Kidney glomerular epithelial cell (primary cell): ENCODE data around the gene RUFY4.
"Not testable (repeated sequence)": the region's sequence is repeated elsewhere in the genome, so short reads cannot be mapped to it uniquely, and the experiment has no call there.

Source experiments
- DNase-seq: peaks from one replicate; lab custom pipeline; 2025; lab: John Stamatoyannopoulos, UW

The RUFY4 gene

DNA sequence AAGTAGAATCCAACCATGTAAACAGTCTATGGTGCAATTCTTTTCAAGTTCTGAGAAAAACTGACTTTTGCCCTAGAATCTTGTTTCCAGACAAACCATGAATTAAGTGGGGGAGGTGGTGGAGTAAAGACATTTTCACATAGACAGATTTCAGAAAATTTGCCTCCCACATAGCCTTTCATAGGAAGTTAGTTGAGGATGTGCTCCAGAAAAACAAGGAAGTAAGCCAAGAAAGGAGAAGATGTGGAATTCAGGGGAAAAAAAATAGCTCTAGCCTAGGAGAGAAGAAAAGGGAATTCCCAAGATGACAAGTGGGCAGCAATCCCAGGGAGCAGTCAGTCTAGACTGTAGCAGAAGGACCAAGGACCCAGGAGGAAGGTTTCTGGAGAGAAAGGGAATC is 17.4 kb downstream of the RUFY4 start:
- no peak for DNase-seq

DNA sequence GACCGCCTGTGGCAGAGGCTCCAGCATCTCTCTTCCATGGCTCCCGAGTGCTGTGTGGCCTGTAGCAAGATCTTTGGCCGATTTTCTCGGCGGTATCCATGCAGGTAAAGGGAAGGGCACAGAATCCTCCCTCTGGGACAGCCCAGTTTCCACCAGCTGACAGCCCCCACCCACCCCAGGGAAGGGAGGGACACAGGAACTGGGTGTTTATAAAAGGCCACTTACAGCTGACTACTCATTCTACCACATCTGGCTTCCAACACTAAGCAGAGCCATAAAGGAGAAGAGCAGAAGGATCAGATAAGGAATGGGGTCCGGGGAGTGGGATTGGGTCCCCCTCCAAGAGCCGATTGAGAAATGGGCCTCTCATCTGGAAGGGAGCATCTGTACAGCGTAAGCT is 20.2 kb downstream of the RUFY4 start:
- DNase-seq = no peak

DNA sequence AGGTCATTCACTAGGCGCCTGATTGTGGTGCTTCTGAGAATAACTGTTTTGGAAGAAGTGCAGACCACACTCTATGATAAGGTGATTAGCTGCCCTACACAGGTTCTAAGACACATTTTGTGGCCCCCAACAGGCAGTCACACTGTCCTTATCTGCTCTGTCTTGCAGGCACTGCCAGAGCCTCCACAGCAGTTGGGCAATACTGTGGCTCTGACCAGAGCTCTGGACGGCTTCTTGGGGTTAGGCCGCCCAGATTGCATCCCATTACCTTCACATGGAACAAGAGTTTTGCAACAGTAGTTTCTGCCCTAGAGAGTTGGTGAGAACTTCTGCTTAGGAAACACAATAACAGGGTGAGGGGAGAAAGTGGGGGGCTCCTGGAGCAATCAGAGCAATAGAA is 22.7 kb downstream of the RUFY4 start:
- no peak for DNase-seq

DNA sequence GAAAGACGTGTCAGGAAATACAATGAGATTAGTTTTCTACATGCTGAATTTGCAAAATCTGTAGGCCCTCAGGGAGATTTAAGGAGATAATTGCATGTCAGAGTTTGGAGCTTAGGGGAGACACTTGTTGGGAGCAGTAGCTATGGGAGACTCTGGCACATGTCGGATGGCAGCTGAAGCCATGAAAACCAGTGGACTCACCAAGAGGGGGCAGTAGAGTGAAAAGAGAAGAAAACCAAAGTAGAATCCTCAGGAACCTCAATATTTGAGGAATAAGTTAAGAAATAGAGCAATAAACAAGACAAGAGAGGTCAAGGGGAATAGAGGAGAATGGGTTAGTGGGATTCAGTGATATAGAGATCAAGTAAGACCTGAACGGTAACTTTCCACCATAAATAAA is 24.8 kb downstream of the RUFY4 start:
- DNase-seq = no peak

DNA sequence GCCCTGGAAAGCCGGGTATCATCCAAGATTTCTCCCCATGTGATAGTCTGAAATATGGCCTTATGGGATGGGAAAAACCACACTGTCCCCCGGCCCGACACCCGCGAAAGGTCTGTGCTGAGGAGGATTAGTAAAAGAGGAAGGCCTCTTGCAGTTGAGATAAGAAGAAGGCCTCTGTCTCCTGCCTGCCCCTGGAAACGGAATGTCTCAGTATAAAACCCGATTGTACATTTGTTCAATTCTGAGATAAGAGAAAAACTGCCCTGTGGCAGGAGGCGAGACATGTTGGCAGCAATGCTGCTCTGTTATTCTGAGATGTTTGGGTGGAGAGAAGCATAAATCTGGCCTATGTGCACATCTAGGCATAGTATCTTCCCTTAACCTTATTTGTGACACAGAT is 26.8 kb downstream of the RUFY4 start:
- no peak for DNase-seq

DNA sequence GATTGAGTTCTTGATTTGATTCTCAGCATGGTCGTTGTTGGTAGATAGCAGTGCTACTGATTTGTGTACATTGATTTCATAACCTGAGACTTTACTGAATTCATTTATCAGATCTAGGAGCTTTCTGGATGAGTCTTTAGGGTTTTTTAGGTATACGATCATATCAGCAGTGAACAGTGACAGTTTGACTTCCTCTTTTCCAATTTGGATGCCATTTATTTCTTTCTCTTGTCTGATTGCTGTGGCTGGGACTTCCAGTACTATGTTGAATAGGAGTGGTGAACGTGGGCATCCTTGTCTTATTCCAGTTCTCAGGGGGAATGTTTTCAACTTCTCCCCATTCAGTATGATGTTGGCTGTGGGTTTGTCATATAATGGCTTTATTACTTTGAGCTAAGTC is 28.9 kb downstream of the RUFY4 start:
- DNase-seq = no peak

DNA sequence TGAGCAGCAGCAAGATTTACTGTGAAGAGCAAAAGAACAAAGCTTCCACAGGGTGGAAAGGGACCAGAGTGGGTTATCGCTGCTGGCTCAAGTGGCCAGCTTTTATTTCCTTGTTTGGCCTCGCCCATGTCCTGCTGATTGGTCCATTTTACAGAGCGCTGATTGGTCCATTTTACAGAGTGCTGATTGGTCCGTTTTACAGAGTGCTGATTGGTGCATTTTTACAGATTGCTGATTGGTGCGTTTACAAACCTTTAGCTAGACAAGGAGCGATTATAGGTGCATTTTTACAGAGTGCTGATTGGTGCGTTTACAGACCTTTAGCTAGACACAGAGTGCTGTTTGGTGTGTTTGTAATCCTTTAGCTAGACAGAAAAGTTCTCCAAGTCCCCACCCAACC is 39.8 kb downstream of the RUFY4 start:
- not testable (repeated sequence) for DNase-seq

DNA sequence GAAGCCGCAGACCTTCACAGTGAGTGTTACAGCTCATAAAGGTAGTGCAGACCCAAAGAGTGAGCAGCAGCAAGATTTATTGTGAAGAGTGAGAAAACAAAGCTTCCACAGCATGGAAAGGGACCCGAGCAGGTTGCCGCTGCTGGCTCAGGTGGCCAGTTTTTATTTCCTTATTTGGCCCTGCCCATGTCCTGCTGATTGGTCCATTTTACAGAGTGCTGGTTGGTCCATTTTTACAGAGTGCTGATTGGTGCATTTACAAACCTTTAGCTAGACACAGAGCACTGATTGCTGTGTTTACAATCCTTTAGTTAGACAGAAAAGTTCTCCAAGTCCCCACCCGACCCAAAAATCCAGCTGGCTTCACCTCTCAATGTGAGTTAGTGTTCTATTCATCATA is 52.7 kb downstream of the RUFY4 start:
- DNase-seq = not testable (repeated sequence)

DNA sequence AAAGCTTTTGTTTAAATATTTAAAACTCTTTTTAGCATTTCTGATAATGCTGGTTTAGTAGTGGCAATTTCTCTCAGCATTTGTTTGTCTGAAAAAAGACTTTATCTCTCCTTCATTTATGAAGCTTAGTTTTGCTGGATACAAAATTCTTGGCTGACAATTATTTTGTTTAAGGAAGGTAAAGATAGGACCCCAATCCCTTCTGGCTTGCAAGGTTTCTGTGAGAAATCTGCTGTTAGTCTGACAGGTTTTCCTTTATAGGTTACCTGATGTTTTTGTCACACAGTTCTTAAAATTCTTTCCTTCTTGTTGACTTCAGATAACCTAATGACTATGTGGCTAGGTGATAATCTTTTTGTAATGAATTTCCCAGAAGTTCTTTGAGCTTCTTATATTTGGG is 53.2 kb downstream of the RUFY4 start:
- not testable (repeated sequence) for DNase-seq

DNA sequence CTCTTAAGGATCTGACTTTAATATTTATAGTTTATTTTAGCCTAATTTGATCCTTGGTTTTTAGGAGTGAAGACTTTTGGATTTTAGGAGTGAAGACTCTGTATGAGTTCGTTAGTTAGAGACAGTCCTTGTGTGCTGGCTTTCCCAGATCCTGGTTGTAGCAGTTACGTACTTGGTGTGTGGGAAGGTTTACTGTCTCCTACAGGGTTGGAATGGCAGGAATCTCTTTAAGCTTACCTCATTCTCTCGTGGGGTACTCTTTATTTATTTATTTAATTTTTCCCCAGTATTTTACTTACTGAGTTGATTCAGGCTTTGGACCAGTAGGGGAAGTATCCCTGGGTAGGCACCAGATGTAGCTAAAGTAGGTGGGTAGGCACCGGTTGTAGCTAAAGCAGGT is 54.9 kb downstream of the RUFY4 start:
- DNase-seq = no peak

DNA sequence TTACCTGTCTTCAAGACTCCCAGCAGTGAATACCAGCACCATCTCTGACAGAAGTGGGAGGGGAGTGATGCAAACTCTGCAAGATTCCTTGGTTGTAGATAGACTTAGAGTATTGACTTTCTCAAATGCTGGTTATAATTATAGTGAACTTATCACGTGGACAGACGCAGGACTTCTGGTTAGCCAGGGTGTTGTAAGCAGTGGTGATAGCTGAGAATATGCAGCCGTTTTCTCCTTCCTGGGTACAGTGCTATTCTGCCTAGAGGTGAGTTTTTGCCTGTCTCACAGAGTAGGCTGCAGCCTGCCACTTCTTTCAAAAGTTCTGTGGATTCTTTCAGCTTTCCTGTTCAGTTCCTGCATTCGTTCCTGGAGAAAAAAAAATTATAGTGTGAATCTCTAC is 56.0 kb downstream of the RUFY4 start:
- no peak for DNase-seq

DNA sequence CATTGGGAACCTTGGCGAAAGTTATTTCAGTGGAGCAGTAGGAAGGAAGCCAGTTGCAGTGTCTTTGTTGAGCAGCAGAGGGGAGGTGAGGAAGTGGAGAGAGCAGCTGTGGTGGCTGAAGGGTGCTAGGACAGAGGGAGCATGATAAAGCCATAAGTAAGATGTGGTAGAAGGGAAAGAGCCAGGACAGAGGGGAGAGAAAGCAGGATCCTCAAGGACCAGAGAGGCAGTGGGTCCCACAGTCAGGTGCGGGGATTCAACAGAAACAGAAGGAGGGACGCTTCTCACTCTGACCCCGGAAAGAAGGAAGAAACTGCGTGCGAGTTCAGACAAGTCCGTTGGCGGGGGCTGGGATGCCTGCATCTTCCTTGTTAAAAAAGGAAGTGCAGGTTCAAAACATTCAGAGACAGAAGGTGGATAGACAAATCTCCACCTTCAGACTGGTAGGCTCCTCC is 56.6 kb downstream of the RUFY4 start, which contains the start of gene CXCR2:
Gene CXCR2 (plus strand): TSS at position 403 of the 455 bp plus-strand sequence. CDS start 8,774 bp downstream, outside the sequence.
- DNase-seq = no peak

DNA sequence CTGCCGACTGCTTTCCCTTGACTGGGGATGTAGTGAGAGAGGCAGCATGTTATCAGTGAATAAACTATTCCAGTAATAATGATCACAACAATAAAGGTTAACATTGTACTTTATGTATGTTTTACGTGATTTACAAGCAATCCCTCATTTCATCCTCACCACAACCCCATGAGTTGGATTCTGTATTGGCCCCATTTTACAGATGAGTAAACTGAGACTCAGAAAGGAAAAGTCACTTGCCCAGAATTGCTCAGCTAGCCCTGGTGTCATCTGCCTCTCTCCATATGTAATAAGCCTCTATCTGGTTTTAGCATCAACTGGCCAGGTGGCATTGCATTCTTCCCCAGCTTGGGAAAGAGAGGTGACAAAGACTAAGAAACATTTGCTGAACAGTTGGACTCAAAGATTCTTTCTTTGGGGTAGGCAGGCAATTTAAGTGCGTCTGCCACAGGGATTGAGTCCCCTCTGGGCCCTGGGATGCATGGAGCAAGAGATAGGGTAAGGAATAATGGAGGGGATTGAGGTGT is 58.9 kb downstream of the RUFY4 start:
- no peak for DNase-seq

DNA sequence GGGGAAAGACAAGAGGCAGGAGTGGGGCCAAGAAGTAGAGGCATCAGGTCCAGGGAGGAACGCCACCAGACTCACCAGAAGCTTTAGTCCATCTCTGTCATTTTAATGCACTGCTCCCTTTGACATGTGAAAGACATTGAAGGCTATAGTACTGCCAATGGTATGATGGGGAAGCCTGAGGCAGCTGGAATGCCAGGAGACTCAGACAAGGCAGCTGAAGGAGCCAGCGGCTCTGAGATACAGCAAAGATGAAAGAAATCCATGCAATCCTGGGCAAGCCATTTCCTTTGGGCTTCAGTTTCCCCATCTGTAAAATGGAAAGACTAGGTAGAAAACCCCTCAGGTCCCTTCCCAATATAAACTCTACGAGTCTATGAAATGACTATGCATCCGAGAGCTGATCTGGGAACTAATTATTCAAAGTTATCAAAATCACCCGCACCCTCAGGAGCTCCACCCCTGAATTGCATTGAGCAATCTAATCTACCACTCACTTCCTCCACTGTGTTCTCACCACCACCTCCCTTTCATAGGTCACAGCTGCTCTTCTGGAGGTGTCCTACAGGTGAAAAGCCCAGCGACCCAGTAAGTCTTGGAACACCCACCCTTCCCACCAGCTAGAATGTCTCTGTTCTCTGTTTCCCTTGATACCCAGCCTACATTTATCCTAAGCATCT is 59.9 kb downstream of the RUFY4 start:
- no peak for DNase-seq

DNA sequence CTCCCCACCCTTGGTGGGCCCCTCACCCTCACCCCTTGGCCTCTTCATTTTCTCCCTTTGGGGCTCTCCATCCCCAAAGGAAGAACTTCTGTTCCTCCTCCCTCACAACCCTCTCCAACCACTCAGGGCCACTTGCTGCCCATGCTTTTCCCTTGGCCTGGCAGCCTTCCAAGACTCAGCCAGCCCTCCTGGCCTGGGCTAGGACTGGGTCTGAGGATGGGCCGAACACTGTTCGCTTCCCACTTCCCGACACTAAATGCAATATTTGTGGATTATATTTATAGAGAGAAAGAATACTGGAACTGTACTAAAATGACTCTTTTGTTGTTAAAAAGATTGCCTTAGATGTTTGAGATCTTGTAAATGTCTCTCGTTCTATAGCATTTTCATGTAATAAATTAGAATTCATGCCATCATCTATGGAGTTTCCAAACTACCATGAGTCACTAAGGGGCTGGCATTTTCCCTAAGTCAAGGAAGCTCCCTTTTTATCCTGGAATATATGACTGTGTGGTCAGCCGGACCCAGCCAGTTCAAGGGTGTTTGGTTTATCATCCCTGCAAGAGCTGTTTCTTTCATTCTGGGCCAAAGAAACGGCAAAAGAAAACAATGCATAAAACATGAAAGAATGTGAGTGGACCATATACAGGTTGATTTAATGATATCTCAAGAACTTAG is 60.5 kb downstream of the RUFY4 start:
- no peak for DNase-seq

DNA sequence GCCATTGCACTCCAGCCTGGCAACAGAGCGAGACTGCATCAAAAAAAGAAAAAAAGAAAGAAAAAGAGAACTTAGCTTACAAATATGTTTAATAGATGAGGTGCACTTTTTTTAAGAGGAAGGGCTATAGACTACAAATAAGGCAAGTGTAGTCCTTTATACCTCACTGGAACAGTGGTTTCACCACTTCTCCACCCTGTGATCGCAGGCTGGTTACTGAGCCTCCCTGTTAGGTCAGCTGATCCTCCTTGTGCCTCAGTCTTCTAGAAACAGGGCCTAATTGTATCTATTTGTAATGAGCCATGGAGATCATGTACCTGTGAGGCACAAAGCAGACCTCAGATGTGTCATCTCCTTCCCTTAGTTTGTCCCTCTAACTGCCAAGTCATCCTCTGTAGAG is 61.3 kb downstream of the RUFY4 start:
- DNase-seq = no peak

DNA sequence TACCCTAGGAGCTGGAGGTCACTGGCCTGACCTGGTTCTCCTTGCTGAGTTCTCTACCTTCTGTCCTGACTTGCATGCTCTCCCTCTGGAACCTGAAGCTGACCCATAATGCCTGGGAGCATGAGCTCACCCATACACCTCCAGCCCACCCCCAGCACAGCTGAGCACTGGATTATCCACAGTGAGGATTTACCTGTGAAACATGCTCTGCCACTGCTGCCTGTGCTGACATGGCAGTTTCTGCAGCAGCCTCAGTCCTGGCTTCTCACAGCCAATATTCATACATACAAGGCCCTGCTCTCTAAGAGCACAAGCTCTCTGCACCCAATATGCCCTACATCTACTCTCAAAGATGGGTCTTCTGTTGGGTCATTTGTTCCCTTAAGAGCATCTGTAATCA is 61.8 kb downstream of the RUFY4 start:
- no peak for DNase-seq

DNA sequence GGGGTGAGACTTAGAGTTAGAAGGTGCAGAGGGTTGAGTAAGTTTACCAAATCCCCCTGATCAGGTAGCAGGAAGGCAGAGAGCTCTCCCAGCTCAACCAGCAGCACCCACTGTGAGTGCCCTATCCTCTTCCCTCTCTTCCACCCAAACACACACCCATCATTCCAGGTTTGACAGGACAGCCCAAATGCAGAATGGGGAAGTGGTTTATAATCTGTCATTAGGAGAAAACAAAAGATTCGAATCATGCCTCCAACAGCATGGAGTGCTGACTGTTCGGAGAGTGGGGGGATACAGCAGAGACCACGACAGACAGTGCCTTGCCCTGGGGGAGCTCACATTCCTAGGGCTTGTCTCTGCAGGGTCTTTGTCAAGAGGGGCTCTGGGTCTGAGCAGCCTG is 68.5 kb downstream of the RUFY4 start:
- DNase-seq = no peak

DNA sequence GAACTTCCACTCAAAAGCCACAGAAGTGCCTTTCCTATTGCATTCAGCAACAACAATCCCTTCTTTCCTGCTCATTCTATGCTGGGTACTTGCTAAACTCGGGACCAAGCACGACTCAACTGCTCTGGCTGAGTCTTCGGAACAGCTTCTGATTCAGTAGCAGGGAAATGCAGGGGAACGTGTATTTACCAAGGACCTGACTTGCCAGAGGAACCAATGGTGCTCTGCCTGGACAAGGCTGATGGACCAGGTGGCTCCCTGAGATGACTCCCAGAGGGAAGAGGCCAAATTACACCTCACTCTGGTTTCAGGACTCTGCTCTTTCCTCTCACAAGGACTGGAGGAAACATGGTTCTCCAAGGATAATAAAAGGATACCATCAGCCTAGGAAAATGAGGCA is 69.0 kb downstream of the RUFY4 start:
- no peak for DNase-seq
